NCI-H1092 treated with DMSO at 0.1 percent for 48 hours (cell line): ENCODE results near the gene TLL2.

ENCODE experiments used
- DNase-seq: peaks from one replicate; lab custom pipeline; 2025; lab: John Stamatoyannopoulos, UW

TLL2 gene

GRCh38 chr10:96420228-96421009, 93.3 kb downstream of the TLL2 start:
- DNase-seq, result no peak

- DNase-seq, result no peak
These were observed 94.4 kb downstream of the TLL2 start for GRCh38 chr10:96419351-96419750.

- no peak for DNase-seq
These were observed 95.1 kb downstream of the TLL2 start for GRCh38 chr10:96418582-96418981.

- DNase-seq, result no peak
These were observed 96.3 kb downstream of the TLL2 start for GRCh38 chr10:96417441-96417840.

GRCh38 chr10:96416643-96417042, 97.1 kb downstream of the TLL2 start:
- no peak for DNase-seq

GRCh38 chr10:96415891-96416554, 97.7 kb downstream of the TLL2 start:
- no peak for DNase-seq

- DNase-seq, result no peak
These were observed 98.4 kb downstream of the TLL2 start for GRCh38 chr10:96415150-96415890.

- DNase-seq, result no peak
These were observed 99.4 kb downstream of the TLL2 start for GRCh38 chr10:96414303-96414702.

GRCh38 chr10:96413151-96413787, 100.5 kb downstream of the TLL2 start:
- no peak for DNase-seq

GRCh38 chr10:96411716-96412320, 101.9 kb downstream of the TLL2 start:
- DNase-seq, result no peak

GRCh38 chr10:96410296-96410695, 103.4 kb downstream of the TLL2 start:
- no peak for DNase-seq

- no peak for DNase-seq
These were observed 105.5 kb downstream of the TLL2 start for GRCh38 chr10:96408201-96408600.

- no peak for DNase-seq
These were observed 106.1 kb downstream of the TLL2 start for GRCh38 chr10:96407560-96408069.

- DNase-seq, result no peak
These were observed 107.6 kb downstream of the TLL2 start for GRCh38 chr10:96406091-96406490.

- no peak for DNase-seq
These were observed 111.1 kb downstream of the TLL2 start for GRCh38 chr10:96402417-96403305.

GRCh38 chr10:96401036-96401435, 112.7 kb downstream of the TLL2 start:
- no peak for DNase-seq

GRCh38 chr10:96400465-96400864, 113.3 kb downstream of the TLL2 start:
- DNase-seq, result no peak

- no peak for DNase-seq
These were observed 115.8 kb downstream of the TLL2 start for GRCh38 chr10:96397902-96398301.

GRCh38 chr10:96395931-96396877, 117.5 kb downstream of the TLL2 start:
- peak; percentile 40 for DNase-seq

GRCh38 chr10:96390460-96390864, 123.3 kb downstream of the TLL2 start:
- DNase-seq, result peak; percentile 72
